Gastroesophageal sphincter (tissue), 3 donors: ENCODE data around the gene ABTB2.

ENCODE experiments used
- CTCF ChIP-seq, 4 experiments: fragments of 200-600 bp in 2 of 4; fragments of 450-650 bp in 2 of 4; sonication (generic) in 1 of 4; IDR thresholded peaks; one replicate each; pipeline ENCODE4 v1.5.1; 2017 to 2019; ENCODE audit warnings: antibody characterized with exemption in 4 of 4, mild to moderate bottlenecking in 2 of 4, moderate library complexity in 2 of 4
- EP300 ChIP-seq: sonication (generic); formaldehyde crosslinking; IDR thresholded peaks from one replicate; pipeline ENCODE4 v1.6.1; 2017; ENCODE audit warnings: antibody characterized with exemption, mild to moderate bottlenecking
- POLR2A ChIP-seq, 2 donors: fragments of 450-650 bp; IDR thresholded peaks; one replicate each; pipeline ENCODE4 v1.6.1; 2017; ENCODE audit warnings: antibody characterized with exemption in 2 of 2, mild to moderate bottlenecking in 2 of 2, moderate library complexity in 1 of 2
- POLR2AphosphoS5 ChIP-seq: sonication (generic); formaldehyde crosslinking; IDR thresholded peaks from one replicate; pipeline ENCODE4 v1.6.1; 2017; ENCODE audit warnings: antibody characterized with exemption

GRCh38 chr11:34314936-34315335, 42.9 kb downstream of the ABTB2 start:
- TF ChIP-seq EP300 (no peak), POLR2A (IDR thresholded peaks at IDR 0.05) (no peak), CTCF (IDR thresholded peaks at IDR 0.05) (no peak), POLR2AphosphoS5 (no peak)
